Nephron (organoid): ENCODE measurements around the gene PRR30.

ENCODE experiments used
- H3K27ac Mint-ChIP-seq, 3 experiments: 2 replicates each; pipeline ENCODE4 v1.8.0; 2020; ENCODE audit warnings: mixed read lengths in 3 of 3, mild to moderate bottlenecking in 2 of 3, moderate library complexity in 1 of 3
- H3K27me3 Mint-ChIP-seq: 2 replicates; pipeline ENCODE4 v1.8.0; 2021; ENCODE audit warnings: low read depth, mild to moderate bottlenecking, moderate library complexity, mixed read lengths
- H3K36me3 Mint-ChIP-seq: 2 replicates; pipeline ENCODE4 v1.8.0; 2020; ENCODE audit warnings: low read depth, mixed read lengths
- H3K4me1 Mint-ChIP-seq: 2 replicates; pipeline ENCODE4 v1.8.0; 2020; ENCODE audit warnings: mixed read lengths
- H3K4me3 Mint-ChIP-seq, 3 experiments: 2 replicates each; pipeline ENCODE4 v1.8.0; 2020; ENCODE audit warnings: mild to moderate bottlenecking in 3 of 3, mixed read lengths in 3 of 3, moderate library complexity in 2 of 3
- H3K9me3 Mint-ChIP-seq: 2 replicates; pipeline ENCODE4 v1.8.0; 2020; ENCODE audit warnings: mixed read lengths
- TF ChIP-seq, protein P1 (sequence below), 3 experiments: fragments of 200-600 bp; sonication (generic); IDR thresholded peaks; one replicate each; pipeline ENCODE4 v1.5.0; 2021; ENCODE audit warnings: antibody characterized with exemption in 3 of 3; ENCODE audit not compliant: unreplicated experiment in 3 of 3

Gene PRR30

DNA sequence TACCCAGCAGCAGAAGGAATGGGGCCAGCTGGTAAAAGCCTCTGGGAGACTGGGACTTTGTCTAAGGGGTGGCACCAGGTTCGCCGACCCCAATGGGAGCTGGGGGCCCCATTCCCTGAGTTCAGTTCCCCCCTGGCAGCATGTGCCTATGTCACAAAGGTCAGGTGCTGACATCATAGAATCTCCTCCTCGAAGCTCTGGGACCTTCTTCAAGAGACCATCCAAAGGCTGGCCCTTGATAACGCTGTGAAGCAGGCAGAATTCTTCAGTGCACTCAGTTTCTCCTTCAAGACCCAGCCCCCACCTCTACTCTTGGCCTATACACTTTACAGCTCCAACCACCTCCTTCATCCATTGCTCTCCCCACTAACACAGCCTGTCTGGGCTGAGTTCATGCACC lies at the start of gene PRR30:
PRR30 (minus strand) TSS at position 101 of the 400 bp plus-strand sequence. CDS start 1,081 bp downstream, outside the sequence.
- H3K4me1 Mint-ChIP-seq: no peaks in the 10 kb centered on the region
- TF ChIP-seq, protein P1, sequence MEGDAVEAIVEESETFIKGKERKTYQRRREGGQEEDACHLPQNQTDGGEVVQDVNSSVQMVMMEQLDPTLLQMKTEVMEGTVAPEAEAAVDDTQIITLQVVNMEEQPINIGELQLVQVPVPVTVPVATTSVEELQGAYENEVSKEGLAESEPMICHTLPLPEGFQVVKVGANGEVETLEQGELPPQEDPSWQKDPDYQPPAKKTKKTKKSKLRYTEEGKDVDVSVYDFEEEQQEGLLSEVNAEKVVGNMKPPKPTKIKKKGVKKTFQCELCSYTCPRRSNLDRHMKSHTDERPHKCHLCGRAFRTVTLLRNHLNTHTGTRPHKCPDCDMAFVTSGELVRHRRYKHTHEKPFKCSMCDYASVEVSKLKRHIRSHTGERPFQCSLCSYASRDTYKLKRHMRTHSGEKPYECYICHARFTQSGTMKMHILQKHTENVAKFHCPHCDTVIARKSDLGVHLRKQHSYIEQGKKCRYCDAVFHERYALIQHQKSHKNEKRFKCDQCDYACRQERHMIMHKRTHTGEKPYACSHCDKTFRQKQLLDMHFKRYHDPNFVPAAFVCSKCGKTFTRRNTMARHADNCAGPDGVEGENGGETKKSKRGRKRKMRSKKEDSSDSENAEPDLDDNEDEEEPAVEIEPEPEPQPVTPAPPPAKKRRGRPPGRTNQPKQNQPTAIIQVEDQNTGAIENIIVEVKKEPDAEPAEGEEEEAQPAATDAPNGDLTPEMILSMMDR (IDR thresholded peaks at IDR 0.05; ENCODE audit: unreplicated experiment in 3 of 3): no peak
- H3K36me3 Mint-ChIP-seq: no peaks in the 10 kb centered on the region
- peak within 1 kb of the TSS in 2 of 3 experiments; percentile 40 to 79 for H3K27ac Mint-ChIP-seq
- H3K27me3 Mint-ChIP-seq: peaks cover 6% of the 10 kb centered on the region
- peak within 1 kb of the TSS in 1 of 3 experiments; percentile 37 for H3K4me3 Mint-ChIP-seq
- peaks cover 8% of the 10 kb centered on the region for H3K9me3 Mint-ChIP-seq

DNA sequence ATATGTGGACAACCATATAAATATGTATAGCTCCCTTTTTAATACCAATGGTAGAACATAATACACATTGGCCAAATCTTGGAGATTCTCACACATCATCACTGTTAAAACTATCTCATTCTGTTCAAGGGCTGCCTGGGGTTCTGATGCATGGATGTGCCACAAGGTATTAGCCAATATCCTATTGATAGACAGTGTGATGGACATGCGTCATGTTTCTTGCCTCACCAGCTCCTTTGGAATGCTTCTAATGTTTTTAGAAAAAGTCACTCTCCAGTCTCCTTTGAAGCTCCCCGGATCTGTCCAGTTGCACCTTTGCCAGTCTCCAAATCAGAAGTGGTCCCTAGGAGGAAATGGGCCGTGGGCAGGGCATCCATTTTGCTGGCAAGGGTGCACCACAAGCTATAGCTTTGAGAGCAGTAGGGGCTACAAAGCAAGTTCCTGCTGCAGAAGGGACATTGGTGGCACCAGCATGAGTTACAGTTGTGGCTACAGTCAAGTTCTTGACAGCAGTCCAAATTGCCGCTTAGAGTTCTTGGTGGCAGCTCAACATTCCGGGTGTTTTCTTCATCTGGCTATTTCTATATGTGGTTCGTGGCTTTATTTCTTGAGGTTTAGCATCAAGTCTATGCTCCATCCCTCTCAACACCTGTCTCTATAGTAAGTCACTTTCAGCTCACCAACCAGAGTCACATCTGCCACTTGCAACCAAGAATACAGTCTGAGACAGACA lies 47.6 kb upstream of the PRR30 start:
- Mint-ChIP-seq H3K9me3 (no peaks in the 10 kb centered on the region), H3K27me3 (peaks cover 3% of the 10 kb centered on the region), H3K27ac (no peak overlapping the region)

DNA sequence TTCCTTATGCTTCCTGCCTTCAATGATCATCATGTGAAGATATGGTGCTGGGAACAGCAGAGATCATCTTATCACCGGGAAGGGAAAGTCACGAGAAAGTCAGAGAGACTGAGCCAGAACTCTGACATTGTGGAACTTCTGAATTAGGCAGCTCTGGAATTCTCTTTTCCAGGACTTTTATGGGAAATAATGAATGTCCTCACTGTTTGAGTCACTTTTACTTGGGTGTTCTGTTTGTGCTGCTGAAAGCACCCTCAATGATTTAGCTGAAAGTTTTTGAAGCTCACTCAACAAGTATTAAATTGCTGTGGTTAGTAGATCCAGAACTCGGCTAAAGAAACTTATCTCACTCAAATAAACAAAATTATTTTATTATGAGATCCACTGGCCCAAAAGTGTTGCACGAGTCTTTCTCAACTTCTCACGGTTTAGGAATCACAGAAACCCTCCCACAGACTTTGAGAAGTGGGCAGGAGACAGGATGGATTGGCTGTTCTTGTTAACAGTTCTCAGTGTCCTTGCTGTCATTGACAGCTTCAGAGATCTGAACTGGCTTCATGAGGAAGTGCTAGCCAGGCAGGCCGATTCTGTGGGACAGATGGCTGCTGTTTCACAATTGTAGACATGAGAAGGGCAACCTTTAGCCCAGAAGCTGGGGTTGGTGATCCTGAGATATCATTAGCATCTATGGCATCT lies 46.3 kb upstream of the PRR30 start:
- Mint-ChIP-seq H3K27ac (no peak overlapping the region), H3K9me3 (no peaks in the 10 kb centered on the region), H3K4me3 (no peak overlapping the region), H3K36me3 (no peaks in the 10 kb centered on the region), H3K27me3 (peaks cover 15% of the 10 kb centered on the region), H3K4me1 (no peaks in the 10 kb centered on the region)
- TF ChIP-seq, protein P1 (IDR thresholded peaks at IDR 0.05; ENCODE audit: unreplicated experiment in 3 of 3): no peak

More for the DNA sequence above, 47.6 kb upstream of the PRR30 start:
- no peaks in the 10 kb centered on the region for H3K4me1 Mint-ChIP-seq
- TF ChIP-seq, protein P1 (IDR thresholded peaks at IDR 0.05; ENCODE audit: unreplicated experiment in 3 of 3): no peak
- no peak overlapping the region for H3K4me3 Mint-ChIP-seq
- no peaks in the 10 kb centered on the region for H3K36me3 Mint-ChIP-seq

DNA sequence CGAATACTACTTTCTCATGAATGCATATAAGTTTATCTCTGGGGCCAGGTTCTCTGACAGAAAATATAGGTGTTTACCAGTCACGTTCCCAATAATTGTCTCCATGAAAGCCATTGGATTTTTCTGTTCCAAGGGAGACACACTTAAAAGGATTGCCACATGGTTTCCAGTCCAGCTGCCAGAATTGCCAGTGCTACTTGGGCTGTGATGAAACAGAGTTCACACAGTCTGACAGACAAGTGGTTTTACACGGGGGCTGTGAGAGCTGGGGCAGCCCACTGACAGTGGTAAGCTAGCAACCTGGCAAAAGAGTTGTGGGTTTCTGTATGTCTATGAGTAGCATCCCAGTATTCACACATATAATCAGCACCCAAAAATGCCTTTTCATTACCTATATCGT lies 44.9 kb upstream of the PRR30 start:
- TF ChIP-seq, protein P1 (IDR thresholded peaks at IDR 0.05; ENCODE audit: unreplicated experiment in 3 of 3): no peak
- Mint-ChIP-seq H3K36me3 (no peaks in the 10 kb centered on the region), H3K27ac (no peak overlapping the region), H3K4me3 (no peak overlapping the region), H3K4me1 (no peaks in the 10 kb centered on the region), H3K27me3 (peaks cover 15% of the 10 kb centered on the region), H3K9me3 (no peaks in the 10 kb centered on the region)

DNA sequence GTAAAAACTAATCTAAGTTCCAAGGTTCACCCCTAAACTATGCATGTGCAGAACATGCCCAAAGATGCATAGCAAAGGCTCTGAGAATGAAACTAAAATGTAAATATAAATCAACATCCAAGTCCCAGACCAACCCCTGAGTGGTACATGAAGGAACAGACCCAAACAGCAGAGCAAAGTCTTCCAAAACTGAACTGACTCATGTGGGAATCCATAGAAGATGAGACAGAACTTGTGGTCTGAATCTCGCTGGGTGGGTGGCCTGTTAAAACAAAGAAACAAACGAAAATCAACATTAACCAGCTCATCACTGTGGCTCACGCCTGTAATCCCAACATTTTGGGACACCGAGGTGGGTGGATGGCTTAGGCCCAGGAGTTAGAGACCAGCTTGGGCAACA lies 43.1 kb upstream of the PRR30 start:
- Mint-ChIP-seq H3K27me3 (peaks cover 12% of the 10 kb centered on the region), H3K9me3 (no peaks in the 10 kb centered on the region), H3K4me3 (no peak overlapping the region), H3K4me1 (no peaks in the 10 kb centered on the region), H3K27ac (no peak overlapping the region), H3K36me3 (no peaks in the 10 kb centered on the region)
- TF ChIP-seq, protein P1 (IDR thresholded peaks at IDR 0.05; ENCODE audit: unreplicated experiment in 3 of 3): no peak
